ENCODE data around the gene RWDD3.

- TF ChIP-seq CTCF (IDR thresholded peaks at IDR 0.05) (no peak), POLR2AphosphoS5 (IDR thresholded peaks at IDR 0.05; ENCODE audit: insufficient read depth in 1 of 2, low read depth in 1 of 2) (no peak)
These were observed 42.4 kb downstream of the RWDD3 start for GRCh38 chr1:95276429-95276828.
